Muscle of leg (tissue), 11 donors: ENCODE results near the gene CCDC148. TPM values are rescaled to one million over a fixed set of nuclear protein-coding genes. Genes with fewer than 3 reads are reported as not detected.
"Not testable (repeated sequence)": the region's sequence is repeated elsewhere in the genome, so short reads cannot be mapped to it uniquely, and the experiment has no call there.

Experiments
- DNase-seq: peaks from one replicate; pipeline ENCODE4 v3.0.0; 2013
- H3K27ac ChIP-seq: one replicate; pipeline ENCODE4 v1.5.1; 2013; ENCODE audit warnings: mild to moderate bottlenecking, low read length, control low read depth
- H3K27me3 ChIP-seq: one replicate; pipeline ENCODE4 v1.6.1; 2013; ENCODE audit warnings: low read length; ENCODE audit not compliant: control insufficient read depth, insufficient read depth
- H3K36me3 ChIP-seq: one replicate; pipeline ENCODE4 v1.6.1; 2013; ENCODE audit warnings: low read length; ENCODE audit not compliant: control insufficient read depth, insufficient read depth
- H3K4me1 ChIP-seq: one replicate; pipeline ENCODE4 v1.6.1; 2013; ENCODE audit warnings: low read length; ENCODE audit not compliant: control insufficient read depth, insufficient read depth
- H3K4me3 ChIP-seq: one replicate; pipeline ENCODE4 v1.5.1; 2013; ENCODE audit warnings: low read length, control low read depth
- H3K9me3 ChIP-seq: replicated peaks from 2 replicates; pipeline ENCODE4 v1.6.1; 2013; ENCODE audit warnings: low read depth, low read length; ENCODE audit not compliant: control insufficient read depth
- WGBS: methylation state at CpG from one replicate; pipeline ENCODE4 v1.1.5; 2013; ENCODE audit warnings: missing lambda C conversion rate; ENCODE audit not compliant: insufficient coverage; 5-methylcytosine and 5-hydroxymethylcytosine counted together
- polyA plus RNA-seq, 8 donors: library from polyadenylated mRNA; unstranded; fragments of 120-200 nt; gene quantifications; one replicate each; pipeline versions ENCODE4 v1.2.1 to v1.2.3, GENCODE V29; 2013; ENCODE audit warnings: inconsistent platforms in 1 of 8, low replicate concordance in 1 of 8; ENCODE audit not compliant: insufficient read length in 8 of 8, insufficient read depth in 1 of 8
- total RNA-seq: library from RNA; stranded (reverse); fragments of 120-200 nt; gene quantifications from one replicate; pipeline ENCODE4 v1.2.4, GENCODE V29; 2013

Gene CCDC148
- total and polyA plus RNA-seq, 9 donors: 0.24 to 1.2 (median 0.36) TPM

- H3K4me3 ChIP-seq, DNase-seq, H3K27me3 ChIP-seq, H3K27ac ChIP-seq, H3K4me1 ChIP-seq, H3K9me3 ChIP-seq, H3K36me3 ChIP-seq: not testable (repeated sequence)
- WGBS: 80% methylated on average over 1 of the region's 4 CpGs
Observed at GRCh38 chr2:158439062-158439461, 17.5 kb downstream of the CCDC148 start.

GRCh38 chr2:158433716-158434115 lies 22.8 kb downstream of the CCDC148 start:
- not testable (repeated sequence) for H3K4me3 ChIP-seq, H3K9me3 ChIP-seq, H3K27me3 ChIP-seq, H3K27ac ChIP-seq, H3K4me1 ChIP-seq, H3K36me3 ChIP-seq, DNase-seq
- WGBS: 95% methylated on average over 13 of the region's 13 CpGs

- Histone ChIP-seq H3K4me1 (no peaks in the 10 kb centered on the region), H3K4me3 (no peak overlapping the region), H3K27ac (no peak overlapping the region), H3K9me3 (peaks cover 5% of the 10 kb centered on the region), H3K36me3 (no peaks in the 10 kb centered on the region), H3K27me3 (no peaks in the 10 kb centered on the region)
- DNase-seq: no peak
Observed at GRCh38 chr2:158432117-158432516, 24.4 kb downstream of the CCDC148 start.

- Histone ChIP-seq H3K4me1 (no peaks in the 10 kb centered on the region), H3K27ac (no peak overlapping the region), H3K4me3 (no peak overlapping the region), H3K36me3 (no peaks in the 10 kb centered on the region), H3K27me3 (no peaks in the 10 kb centered on the region), H3K9me3 (peaks cover 8% of the 10 kb centered on the region)
- WGBS: no CpG with 5 or more reads among the region's 1 CpG
- DNase-seq: no peak
Observed at GRCh38 chr2:158414538-158414937, 42.0 kb downstream of the CCDC148 start.

- Histone ChIP-seq H3K36me3 (no peaks in the 10 kb centered on the region), H3K27me3 (no peaks in the 10 kb centered on the region), H3K27ac (no peak overlapping the region), H3K4me1 (no peaks in the 10 kb centered on the region), H3K9me3 (peaks cover 8% of the 10 kb centered on the region), H3K4me3 (no peak overlapping the region)
- WGBS: no CpG with 5 or more reads among the region's 2 CpGs
- peak; percentile 33 for DNase-seq
Observed at GRCh38 chr2:158413581-158413980, 43.0 kb downstream of the CCDC148 start.

GRCh38 chr2:158412206-158412605 lies 44.3 kb downstream of the CCDC148 start:
- Histone ChIP-seq H3K36me3 (no peaks in the 10 kb centered on the region), H3K27me3 (no peaks in the 10 kb centered on the region), H3K9me3 (peaks cover 8% of the 10 kb centered on the region), H3K4me1 (no peaks in the 10 kb centered on the region), H3K4me3 (no peak overlapping the region), H3K27ac (no peak overlapping the region)
- WGBS: no CpG with 5 or more reads among the region's 3 CpGs
- DNase-seq: no peak

- Histone ChIP-seq H3K9me3 (peaks cover 8% of the 10 kb centered on the region), H3K36me3 (no peaks in the 10 kb centered on the region), H3K4me3 (no peak overlapping the region), H3K27ac (no peak overlapping the region), H3K4me1 (no peaks in the 10 kb centered on the region), H3K27me3 (no peaks in the 10 kb centered on the region)
- no peak for DNase-seq
Observed at GRCh38 chr2:158411748-158412147, 44.8 kb downstream of the CCDC148 start.

GRCh38 chr2:158410132-158410531 lies 46.4 kb downstream of the CCDC148 start:
- Histone ChIP-seq H3K4me3 (no peak overlapping the region), H3K36me3 (no peaks in the 10 kb centered on the region), H3K27ac (no peak overlapping the region), H3K4me1 (no peaks in the 10 kb centered on the region), H3K27me3 (no peaks in the 10 kb centered on the region), H3K9me3 (peaks cover 2% of the 10 kb centered on the region)
- no CpG with 5 or more reads among the region's 1 CpG for WGBS
- no peak for DNase-seq

GRCh38 chr2:158407031-158407430 lies 49.5 kb downstream of the CCDC148 start:
- 68% methylated on average over 3 of the region's 3 CpGs for whole genome bisulfite sequencing
- Histone ChIP-seq H3K27ac (no peak overlapping the region), H3K27me3 (no peaks in the 10 kb centered on the region), H3K9me3 (peaks cover 2% of the 10 kb centered on the region), H3K36me3 (no peaks in the 10 kb centered on the region), H3K4me3 (no peak overlapping the region), H3K4me1 (no peaks in the 10 kb centered on the region)
- no peak for DNase-seq

- Histone ChIP-seq H3K36me3 (no peaks in the 10 kb centered on the region), H3K4me3 (no peak overlapping the region), H3K27ac (no peak overlapping the region), H3K9me3 (no peaks in the 10 kb centered on the region), H3K27me3 (no peaks in the 10 kb centered on the region), H3K4me1 (no peaks in the 10 kb centered on the region)
- no peak for DNase-seq
- no CpG with 5 or more reads among the region's 3 CpGs for WGBS
Observed at GRCh38 chr2:158405341-158405740, 51.2 kb downstream of the CCDC148 start.

- 40% methylated on average over 1 of the region's 1 CpG for WGBS
- Histone ChIP-seq H3K36me3 (no peaks in the 10 kb centered on the region), H3K27me3 (no peaks in the 10 kb centered on the region), H3K9me3 (no peaks in the 10 kb centered on the region), H3K4me1 (no peaks in the 10 kb centered on the region), H3K4me3 (no peak overlapping the region), H3K27ac (no peak overlapping the region)
- DNase-seq: peak; percentile 24
Observed at GRCh38 chr2:158403237-158403636, 53.3 kb downstream of the CCDC148 start.
